Measurements from ENCODE around the gene KDM4D.
"Not testable (repeated sequence)": the region's sequence is repeated elsewhere in the genome, so short reads cannot be mapped to it uniquely, and the experiment has no call there.

KDM4D gene

GRCh38 chr11:94958121-94958696, 15.3 kb upstream of the KDM4D start:
- DNase-seq (ENCODE audit: low spot score), result no peak

GRCh38 chr11:94959179-94959578, 14.3 kb upstream of the KDM4D start:
- DNase-seq (ENCODE audit: low spot score), result no peak

GRCh38 chr11:94960488-94960887, 13.0 kb upstream of the KDM4D start:
- DNase-seq (ENCODE audit: low spot score), result no peak

GRCh38 chr11:94961255-94961654, 12.3 kb upstream of the KDM4D start:
- DNase-seq (ENCODE audit: low spot score), result no peak

GRCh38 chr11:94964934-94965333, 8.6 kb upstream of the KDM4D start:
- DNase-seq (ENCODE audit: low spot score), result no peak

DNA sequence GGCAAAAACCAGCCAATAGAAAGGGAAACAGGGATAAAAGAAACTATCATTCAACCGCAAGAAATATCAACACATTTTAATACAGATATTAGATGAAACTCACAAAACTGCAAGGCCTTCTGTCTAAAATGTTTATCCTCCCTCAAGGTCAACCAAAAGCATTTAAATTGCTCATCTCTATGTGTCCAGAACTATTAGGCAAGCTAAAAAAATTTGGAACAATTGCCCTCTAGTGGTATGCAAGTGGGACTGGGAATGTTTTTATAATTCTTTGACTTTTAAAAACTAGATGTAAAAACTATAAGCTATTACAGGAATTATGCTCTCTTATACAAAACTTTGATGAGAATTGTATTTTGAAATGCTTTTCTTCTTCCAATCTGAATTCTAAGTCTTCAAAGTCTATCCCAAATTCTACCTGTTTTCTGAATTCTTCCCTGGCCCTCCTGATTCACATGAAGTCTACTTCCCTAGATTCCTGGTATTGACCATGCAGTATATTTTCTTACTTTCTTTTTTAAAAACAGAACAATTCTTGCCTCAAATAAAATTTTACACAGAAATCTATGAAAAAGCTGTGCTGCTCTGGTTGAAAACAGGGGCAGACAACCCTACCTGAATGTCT, 5.1 kb upstream of the KDM4D start:
- DNase-seq (ENCODE audit: low spot score), result no peak

DNA sequence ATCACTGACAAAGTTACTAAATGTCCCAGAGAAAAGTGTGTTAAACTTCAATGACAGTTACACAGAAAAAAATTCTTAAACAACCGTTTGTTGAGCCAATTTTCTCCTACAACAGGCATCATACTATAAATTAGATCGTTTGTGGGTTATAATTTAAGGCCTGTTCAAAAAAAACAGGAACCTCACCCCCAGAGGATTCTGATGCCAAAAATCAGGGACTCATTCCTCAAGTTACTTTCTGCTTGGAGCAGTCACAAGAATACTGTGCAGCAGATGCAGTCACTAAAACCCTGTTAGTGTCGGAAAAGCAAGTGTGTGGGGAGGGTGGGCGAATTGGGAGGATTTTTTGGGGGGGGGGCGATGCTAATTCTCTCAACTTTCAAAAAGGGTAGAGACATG, 810 bp upstream of the KDM4D start:
- no peak for DNase-seq (ENCODE audit: low spot score)

GRCh38 chr11:94974178-94974577, 669 bp downstream of the KDM4D start:
- DNase-seq (ENCODE audit: low spot score), result no peak

DNA sequence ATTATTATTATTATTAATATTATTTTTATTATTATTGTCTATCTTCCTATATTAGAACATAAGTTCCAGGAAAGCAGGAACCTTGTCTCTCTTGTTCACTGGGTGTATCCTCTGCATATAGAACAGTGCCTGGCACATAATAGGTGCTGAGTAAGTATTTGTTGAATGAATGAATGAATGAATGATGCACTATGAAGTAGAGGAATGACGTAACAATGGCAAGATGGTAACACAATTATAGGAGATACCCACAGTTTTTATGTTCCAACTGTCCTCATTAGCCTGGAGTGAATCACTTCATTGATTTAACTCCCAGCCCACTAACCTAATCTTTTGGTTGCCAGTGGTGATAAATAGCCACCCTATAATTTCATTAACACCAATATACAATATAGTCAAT, 2.1 kb downstream of the KDM4D start:
- DNase-seq (ENCODE audit: low spot score), result no peak

DNA sequence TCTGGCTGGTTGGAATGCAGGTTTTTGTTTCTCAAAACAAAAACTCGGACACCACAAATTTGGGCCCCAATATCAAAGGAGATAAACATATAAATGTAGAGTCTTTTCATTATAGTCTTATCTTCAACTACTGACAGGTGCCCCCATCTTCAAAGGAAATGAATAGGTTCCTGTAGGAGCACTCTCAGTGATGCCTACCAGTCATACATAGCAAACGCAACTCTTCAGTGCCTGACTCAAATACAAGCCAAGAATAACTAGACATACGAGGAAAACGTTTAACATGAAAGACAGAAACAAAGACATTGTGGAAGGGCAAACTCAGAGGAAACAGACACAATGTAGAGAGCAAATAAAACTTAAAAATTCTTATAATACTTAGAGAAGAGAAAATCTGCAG, 13.9 kb downstream of the KDM4D start:
- DNase-seq (ENCODE audit: low spot score), result no peak

- no peak for DNase-seq (ENCODE audit: low spot score)
These were observed 15.2 kb downstream of the KDM4D start for GRCh38 chr11:94988748-94989147.

DNA sequence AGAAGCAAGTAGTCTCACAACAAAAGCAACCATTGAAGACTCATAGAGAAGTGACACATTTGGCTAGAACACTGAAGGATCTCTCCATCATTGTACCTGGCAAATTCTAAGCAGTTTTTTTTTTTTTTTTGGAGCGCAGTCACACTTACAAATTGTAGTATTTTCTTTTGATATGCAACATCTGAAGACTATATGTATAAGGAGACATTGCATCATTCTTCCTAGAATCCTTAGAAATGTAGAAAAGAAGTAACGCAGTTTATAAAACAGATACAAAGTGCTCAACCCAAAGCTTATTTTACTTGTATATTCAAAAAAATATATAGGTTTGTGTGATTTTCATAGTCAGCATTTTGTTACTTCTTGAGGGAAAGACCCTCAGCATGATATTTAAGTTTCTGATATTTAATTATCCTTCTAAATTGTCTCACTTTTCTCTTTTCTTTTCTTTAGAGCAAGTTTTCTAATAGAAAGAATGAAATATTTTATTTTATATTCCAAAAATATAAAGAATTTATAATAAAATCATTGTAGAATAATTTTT, 20.0 kb downstream of the KDM4D start:
- no peak for DNase-seq (ENCODE audit: low spot score)

DNA sequence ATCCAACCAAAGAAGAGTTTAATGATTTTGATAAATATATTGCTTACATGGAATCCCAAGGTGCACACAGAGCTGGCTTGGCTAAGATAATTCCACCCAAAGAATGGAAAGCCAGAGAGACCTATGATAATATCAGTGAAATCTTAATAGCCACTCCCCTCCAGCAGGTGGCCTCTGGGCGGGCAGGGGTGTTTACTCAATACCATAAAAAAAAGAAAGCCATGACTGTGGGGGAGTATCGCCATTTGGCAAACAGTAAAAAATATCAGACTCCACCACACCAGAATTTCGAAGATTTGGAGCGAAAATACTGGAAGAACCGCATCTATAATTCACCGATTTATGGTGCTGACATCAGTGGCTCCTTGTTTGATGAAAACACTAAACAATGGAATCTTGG, 23.9 kb downstream of the KDM4D start:
- DNase-seq (ENCODE audit: low spot score), result no peak

DNA sequence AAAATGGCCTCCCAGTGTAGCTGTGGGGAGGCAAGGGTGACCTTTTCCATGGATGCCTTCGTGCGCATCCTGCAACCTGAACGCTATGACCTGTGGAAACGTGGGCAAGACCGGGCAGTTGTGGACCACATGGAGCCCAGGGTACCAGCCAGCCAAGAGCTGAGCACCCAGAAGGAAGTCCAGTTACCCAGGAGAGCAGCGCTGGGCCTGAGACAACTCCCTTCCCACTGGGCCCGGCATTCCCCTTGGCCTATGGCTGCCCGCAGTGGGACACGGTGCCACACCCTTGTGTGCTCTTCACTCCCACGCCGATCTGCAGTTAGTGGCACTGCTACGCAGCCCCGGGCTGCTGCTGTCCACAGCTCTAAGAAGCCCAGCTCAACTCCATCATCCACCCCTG, 24.8 kb downstream of the KDM4D start:
- DNase-seq (ENCODE audit: low spot score), result no peak

DNA sequence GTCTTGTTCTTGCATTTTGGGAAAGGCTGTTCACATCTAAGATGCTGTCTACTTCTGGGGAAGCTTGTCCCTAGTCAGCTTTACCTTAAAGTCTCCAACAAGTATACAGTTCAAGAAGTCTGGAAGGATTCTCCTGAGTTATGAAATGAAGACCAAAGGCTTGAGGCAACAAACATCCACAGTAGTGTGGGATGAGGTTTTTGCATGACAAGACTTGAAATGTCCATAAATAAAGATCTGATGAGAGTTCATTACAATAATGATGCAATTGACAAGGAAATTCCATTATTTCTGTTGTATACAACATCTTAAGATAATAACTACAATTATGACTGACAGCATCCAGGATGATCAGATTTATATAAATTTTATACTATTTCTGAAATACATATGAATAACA, 30.2 kb downstream of the KDM4D start:
- no peak for DNase-seq (ENCODE audit: low spot score)

DNA sequence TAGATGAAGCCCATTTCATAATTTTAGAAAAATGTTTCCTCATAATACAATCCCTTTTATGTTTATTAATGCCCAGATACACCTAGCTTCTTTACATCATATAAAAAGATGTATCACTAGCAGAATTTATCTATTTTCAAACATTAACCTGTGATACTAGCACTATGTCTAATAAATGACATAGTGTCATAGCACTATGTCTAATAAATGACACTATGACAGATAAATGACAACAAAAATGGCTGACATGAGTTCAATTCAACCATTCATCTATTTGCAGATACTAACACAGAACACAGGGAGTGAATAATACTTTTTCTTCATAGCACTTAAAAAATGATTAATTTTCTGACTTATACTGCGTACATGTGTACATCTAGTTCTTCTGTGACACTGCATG, 32.1 kb downstream of the KDM4D start:
- DNase-seq (ENCODE audit: low spot score), result no peak

DNA sequence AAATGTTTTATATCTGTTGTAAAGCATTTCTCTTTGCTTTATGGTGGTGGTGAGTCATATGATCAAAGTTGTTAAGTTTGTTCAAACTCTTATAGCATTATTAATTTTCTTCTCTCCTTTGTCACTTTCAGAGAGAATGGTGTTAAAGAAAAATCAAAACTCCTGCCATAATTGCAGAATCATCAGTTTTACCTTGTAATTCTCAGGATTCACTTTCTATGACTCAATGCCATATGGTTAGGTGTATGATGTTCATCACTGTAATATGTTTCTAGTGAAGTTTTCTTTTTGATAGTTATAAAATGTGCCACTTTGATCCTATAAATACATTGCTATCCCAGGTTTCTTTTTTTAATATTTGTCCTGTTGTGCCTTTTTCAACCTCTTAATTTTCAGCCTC, 37.9 kb downstream of the KDM4D start:
- no peak for DNase-seq (ENCODE audit: low spot score)

- DNase-seq (ENCODE audit: low spot score), result no peak
These were observed 40.8 kb downstream of the KDM4D start for GRCh38 chr11:95014184-95014821.

GRCh38 chr11:95016139-95016538, 42.6 kb downstream of the KDM4D start:
- no peak for DNase-seq (ENCODE audit: low spot score)

- not testable (repeated sequence) for DNase-seq (ENCODE audit: low spot score)
These were observed 48.0 kb downstream of the KDM4D start for GRCh38 chr11:95021468-95021867.

GRCh38 chr11:95024958-95025357, 51.4 kb downstream of the KDM4D start, which contains the start of gene KDM4E:
KDM4E (plus strand) TSS chr11:95025258; CDS start chr11:95025558, 300 bp downstream.
- no peak for DNase-seq (ENCODE audit: low spot score)

GRCh38 chr11:95025594-95025993, 52.1 kb downstream of the KDM4D start:
- DNase-seq (ENCODE audit: low spot score), result not testable (repeated sequence)

DNA sequence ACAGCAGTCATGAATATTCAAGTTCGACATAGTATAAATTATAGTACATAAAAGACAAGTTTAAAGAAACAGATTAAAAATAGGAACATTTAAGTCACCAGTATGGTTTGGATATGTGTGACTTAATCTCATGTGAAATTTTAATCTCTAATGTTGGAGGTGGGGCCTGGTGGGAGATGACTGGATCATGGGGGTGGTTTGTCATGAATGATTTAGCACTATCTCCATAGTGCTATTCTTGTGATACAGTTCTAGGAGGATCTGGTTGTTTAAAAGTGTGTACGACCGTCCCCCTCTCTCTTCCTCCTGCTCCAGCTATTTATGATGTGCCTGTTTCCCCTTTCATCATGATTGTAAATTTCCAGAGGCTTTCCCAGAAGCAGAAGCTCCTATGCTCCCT, 54.8 kb downstream of the KDM4D start:
- DNase-seq (ENCODE audit: low spot score), result no peak
